IPS-NIHi7 (cell line): ENCODE results near the gene SPIN2A.
"Not testable (repeated sequence)": the region's sequence is repeated elsewhere in the genome, so short reads cannot be mapped to it uniquely, and the experiment has no call there.

Experiments used
- DNase-seq: peaks from one replicate; pipeline ENCODE4 v3.0.0; 2012; ENCODE audit warnings: mixed read lengths; ENCODE audit errors: extremely low spot score

Gene SPIN2A

DNA sequence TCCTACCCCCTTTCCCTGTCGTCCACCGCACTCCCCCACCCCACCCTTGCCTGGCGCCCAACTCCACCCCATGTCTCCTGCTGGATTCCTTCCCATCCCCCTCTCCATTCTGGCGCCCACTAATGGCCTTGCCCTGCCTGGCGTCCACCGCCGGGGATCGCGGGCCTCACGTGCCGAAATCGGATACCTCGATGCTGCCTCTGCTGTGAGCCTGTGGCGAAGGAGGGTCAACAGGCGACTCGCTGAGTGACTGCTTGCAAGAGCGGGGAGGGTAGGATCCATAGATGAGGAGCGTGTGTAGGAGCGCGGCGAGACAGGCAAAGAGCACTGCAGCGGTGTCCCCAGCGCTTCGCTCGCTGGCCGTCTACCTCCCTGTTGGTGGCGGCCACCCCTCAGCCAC lies at the start of gene SPIN2A:
SPIN2A (minus strand) TSS at position 325 of the 400 bp plus-strand sequence. CDS start 800 bp downstream, outside the sequence.
- DNase-seq, result peak; percentile 36

DNA sequence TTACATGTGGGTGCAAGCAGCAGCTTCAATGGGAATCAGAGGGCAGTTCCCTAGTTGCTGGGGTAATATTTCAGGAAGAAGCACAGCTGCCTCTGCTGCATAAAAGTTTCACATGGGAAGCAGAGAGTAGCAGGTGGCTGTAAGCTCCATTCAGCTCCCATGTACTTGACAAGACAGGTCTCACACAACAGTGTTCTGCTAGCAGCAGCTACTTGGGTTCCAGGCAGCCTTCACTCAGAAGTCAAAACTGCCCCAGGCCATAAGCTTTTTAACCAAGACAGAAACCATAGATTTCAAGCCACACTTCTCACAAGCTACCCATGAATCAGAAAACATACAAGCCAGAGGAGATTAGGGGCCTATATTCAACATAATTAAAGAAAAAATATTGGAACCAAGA lies 41.4 kb upstream of the SPIN2A start:
- DNase-seq, result no peak

DNA sequence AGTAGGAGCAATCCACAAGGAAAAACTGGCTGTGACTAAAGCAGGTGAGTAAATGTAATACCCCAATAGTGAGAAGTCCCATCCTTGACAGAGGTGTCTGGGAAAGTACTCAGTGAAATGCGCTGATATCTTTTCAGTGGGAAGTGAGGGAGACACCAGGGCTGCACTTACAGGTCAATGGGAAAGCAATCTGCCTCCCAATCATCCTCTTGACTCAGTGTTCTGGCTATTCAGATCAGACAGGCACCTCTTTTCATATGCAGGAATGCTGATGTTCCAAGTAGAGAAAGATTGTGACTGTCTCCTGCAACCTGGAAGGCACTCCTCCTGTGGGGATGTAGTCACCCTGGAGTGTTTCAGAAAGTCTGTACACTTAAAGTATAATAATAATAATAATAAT lies 39.9 kb upstream of the SPIN2A start:
- DNase-seq, result peak; percentile 15

DNA sequence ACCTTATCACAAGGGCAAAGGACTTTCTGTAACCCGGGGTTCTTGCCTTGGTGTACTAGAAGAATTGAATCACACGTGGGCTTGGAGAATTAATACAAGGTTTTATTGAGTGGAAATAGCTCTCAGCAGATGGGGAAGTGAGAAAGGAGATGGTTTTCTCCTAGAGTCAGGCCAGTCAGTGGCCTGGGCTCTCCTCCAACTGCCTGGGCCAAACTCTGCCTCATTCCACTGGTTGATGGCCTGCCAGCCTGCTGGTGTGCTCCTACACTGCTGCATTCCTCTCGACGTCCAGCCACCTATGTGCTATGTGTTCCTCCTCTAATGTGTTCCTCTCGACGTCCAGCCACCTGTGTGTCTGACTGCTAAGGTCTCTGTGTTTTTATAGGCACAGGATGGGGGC lies 35.3 kb upstream of the SPIN2A start:
- DNase-seq, result no peak

- peak; percentile 44 for DNase-seq
Observed at GRCh38 chrX:57156397-57157049, 19.3 kb upstream of the SPIN2A start.

GRCh38 chrX:57155171-57155570 lies 18.0 kb upstream of the SPIN2A start:
- no peak for DNase-seq

GRCh38 chrX:57152222-57152621 lies 15.0 kb upstream of the SPIN2A start:
- DNase-seq, result not testable (repeated sequence)

- DNase-seq, result no peak
Observed at GRCh38 chrX:57138674-57139073, 1.5 kb upstream of the SPIN2A start.

GRCh38 chrX:57137501-57137900 lies 304 bp upstream of the SPIN2A start:
- peak; percentile 24 for DNase-seq

DNA sequence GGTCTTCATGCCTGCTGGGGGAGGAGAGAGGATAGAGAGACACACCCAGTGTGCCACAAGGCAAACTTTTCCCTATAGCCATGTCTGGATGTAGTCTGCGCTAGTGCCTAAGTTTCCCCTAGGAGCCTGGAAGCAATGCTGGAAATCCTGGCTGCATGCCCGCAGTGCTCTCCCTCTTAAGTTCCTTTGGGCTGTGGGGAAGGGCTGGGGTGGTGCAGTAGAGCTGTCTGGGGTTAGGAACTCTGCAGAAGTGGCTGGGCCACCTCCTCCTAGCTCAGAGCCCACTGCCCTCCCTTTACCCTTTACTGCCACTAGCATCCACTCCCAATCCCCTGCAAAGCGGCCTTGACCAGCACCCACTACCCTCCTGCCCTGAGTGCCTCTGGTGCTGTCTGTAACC lies 608 bp downstream of the SPIN2A start:
- DNase-seq, result not testable (repeated sequence)

DNA sequence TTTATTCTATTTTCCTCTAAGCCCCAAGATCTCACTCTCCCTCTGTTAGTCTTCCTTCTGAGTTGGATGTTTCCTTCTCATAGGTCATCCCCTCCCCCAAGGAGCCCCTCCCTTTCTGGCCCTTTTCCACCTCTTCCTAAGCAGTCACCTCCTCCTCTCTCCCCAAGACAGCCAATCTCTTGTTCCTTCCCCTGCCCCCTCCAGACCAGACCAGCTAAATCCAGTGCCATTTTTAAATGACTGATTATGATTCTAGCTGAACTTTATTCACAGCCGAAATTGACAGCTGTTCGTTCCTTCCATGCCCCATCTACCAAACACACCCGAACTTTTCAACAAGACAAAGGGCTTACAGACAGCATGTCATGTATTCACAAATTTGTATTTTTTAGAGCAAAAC lies 1.9 kb downstream of the SPIN2A start:
- no peak for DNase-seq

DNA sequence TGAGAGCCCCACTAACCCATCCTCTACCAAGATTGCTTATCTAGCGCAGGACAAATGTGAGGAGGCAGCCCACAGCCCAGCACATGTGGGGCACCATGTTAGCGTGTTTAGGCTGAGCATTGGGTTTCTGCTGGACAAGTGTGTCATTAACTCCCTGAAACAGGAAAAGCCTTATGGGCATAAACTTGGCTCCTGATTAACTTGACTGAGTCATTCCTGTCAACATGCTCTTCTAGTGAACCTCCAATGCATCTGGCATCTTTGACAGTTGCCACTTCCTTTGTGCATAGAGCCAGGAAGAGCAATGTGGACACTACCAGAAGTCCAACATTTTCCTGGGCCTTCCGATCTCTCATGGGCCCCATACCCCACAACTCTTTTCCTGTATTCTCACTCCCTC lies 2.5 kb downstream of the SPIN2A start:
- DNase-seq, result no peak

DNA sequence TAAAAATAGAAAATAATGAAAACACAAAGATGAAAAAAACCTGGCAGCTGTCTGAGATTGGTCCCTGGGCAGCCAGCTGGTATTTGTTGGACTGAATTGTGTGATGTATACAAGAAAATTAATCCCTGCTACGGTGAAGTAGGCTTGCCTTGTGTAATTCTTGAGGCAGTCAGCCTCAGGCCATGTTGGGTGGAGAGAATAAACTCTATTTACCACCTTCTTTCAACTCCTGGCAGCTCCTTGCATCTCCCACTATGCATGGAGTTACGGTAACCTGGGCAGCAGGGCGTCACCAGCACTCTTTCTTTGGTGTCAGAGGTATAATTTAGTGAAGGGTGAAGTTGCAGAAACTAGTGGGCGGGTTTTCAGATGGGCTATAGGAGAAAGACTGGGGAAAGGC lies 3.5 kb downstream of the SPIN2A start:
- no peak for DNase-seq

GRCh38 chrX:57133284-57133683 lies 3.9 kb downstream of the SPIN2A start:
- not testable (repeated sequence) for DNase-seq

- no peak for DNase-seq
Observed at GRCh38 chrX:57132046-57132445, 5.2 kb downstream of the SPIN2A start.

DNA sequence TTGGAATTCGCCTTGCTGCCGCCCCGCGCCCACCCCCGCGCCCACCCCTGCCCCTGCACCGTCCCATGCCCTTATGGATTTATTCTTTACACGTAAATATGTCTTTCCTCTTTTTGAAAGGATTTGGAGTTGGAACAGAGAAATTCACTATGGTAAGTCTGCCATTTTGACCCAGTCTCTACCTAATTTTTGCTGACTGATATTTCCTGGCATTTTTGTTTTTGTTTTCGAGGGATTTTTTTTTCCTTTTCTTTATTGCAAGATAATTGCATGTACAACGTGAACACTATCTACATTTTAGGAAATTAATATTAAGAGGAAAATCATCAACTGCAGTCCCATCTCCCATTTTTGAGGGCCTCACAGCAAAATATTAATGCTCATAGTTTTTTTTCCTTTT lies 15.4 kb downstream of the SPIN2A start:
- DNase-seq, result no peak

DNA sequence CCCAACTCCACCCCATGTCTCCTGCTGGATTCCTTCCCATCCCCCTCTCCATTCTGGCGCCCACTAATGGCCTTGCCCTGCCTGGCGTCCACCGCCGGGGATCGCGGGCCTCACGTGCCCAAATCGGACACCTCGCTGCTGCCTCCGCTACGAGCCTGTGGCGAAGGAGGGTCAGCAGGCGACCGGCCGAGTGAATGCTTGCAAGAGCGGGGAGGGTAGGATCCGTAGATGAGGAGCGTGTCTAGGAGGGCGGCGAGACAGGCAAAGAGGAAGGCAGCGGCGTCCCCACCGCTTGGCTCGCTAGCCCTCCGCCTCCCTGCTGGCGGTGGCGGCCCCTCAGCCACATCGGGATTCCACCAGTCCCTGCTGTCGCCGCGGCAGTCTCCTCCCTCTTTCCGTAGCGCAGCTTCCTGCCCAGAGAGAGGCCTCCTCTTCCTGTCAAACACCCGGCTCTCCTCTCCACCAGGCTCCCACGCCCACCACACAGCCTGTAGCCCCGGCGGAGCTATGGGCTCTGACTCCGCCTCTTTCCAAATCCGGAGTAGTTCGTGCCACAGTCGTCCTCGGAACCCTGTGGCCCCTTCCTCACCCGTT lies 15.9 kb downstream of the SPIN2A start, which contains the start of gene SPIN2B:
SPIN2B (minus strand) TSS at position 387 of the 594 bp plus-strand sequence.
- DNase-seq, result peak; percentile 84

GRCh38 chrX:57120619-57121161 lies 16.5 kb downstream of the SPIN2A start:
- peak; percentile 10 for DNase-seq

- no peak for DNase-seq
Observed at GRCh38 chrX:57119416-57119815, 17.8 kb downstream of the SPIN2A start.

DNA sequence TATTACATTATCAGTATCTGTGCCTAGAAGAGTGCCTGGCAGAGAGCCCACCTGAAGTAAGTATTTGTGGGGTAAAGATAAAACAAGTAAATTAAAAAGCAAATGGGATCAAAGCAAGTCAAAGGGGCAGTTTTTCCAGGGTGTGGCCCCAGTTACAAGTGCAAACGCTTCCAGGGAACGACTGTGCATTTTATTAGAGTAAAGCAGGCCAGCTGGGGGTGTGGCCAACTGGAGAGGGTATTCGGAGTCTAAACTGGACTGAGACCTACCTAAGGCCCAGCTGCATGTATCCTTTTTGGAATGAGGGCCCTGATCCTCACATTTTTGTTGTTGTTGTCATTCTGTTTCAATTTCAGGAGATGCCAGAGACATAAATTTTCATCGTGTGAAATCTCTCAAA lies 19.6 kb downstream of the SPIN2A start:
- not testable (repeated sequence) for DNase-seq

DNA sequence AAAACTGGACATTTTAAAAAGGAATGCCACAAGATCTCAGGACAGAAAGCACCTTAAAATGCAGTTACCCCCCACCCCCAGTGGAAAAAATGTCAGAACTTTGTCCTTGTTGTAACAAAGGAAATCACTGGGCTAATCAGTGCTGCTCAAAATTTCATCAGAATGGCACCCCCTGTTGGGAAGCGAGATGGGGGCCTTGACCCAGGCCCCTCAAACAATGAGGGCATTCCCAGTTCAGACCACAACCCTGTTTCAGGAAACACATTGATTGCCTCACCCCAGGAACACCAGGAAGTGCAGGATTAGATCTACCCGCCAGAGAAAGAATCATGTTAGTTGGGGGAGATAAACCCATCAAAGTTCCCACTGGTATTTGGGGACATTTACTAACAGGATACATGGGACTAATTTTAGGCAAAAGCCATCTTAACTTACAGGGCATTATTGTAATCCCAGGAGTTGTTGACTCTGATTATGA lies 32.2 kb downstream of the SPIN2A start:
- no peak for DNase-seq

GRCh38 chrX:57104406-57104805 lies 32.8 kb downstream of the SPIN2A start:
- no peak for DNase-seq

- DNase-seq, result no peak
Observed at GRCh38 chrX:57103489-57103888, 33.7 kb downstream of the SPIN2A start.
